BLaER1 treated with 17β-estradiol and CSF1 and Interleukin-3, amounts not matched to agents 10 nM and 100 nM (cell line): ENCODE results near the gene OOSP1.

Source experiments
- H3K27ac ChIP-seq, 11 experiments: shearing (Covaris generic); formaldehyde crosslinking; 2 replicates each; pipeline ENCODE4 v1.8.1; 2022
- H3K27me3 ChIP-seq, 11 experiments: shearing (Covaris generic); formaldehyde crosslinking; 2 replicates each; pipeline ENCODE4 v1.8.1; 2022
- H3K36me3 ChIP-seq, 11 experiments: shearing (Covaris generic); formaldehyde crosslinking; 2 replicates each; pipeline ENCODE4 v1.8.1; 2022
- H3K4me1 ChIP-seq, 10 experiments: shearing (Covaris generic); formaldehyde crosslinking; 2 replicates each; pipeline ENCODE4 v1.8.1; 2022
- H3K4me2 ChIP-seq, 11 experiments: shearing (Covaris generic); formaldehyde crosslinking; 2 replicates each; pipeline ENCODE4 v1.8.1; 2022
- H3K4me3 ChIP-seq, 10 experiments: shearing (Covaris generic); formaldehyde crosslinking; 2 replicates each; pipeline ENCODE4 v1.8.1; 2022
- H3K9ac ChIP-seq, 11 experiments: shearing (Covaris generic); formaldehyde crosslinking; 2 replicates each; pipeline ENCODE4 v1.8.1; 2022
- H3K9me3 ChIP-seq, 11 experiments: shearing (Covaris generic); formaldehyde crosslinking; replicated peaks in 1 of 11; 2 replicates each; pipeline ENCODE4 v1.8.1; 2022
- H4K20me1 ChIP-seq, 11 experiments: shearing (Covaris generic); formaldehyde crosslinking; 2 replicates each; pipeline ENCODE4 v1.8.1; 2022
- Cebpa-rat ChIP-seq, 11 experiments: shearing (Covaris generic); IDR thresholded peaks; 2 replicates each; pipeline ENCODE4 v1.8.1; 2022

The OOSP1 gene

GRCh38 chr11:59918480-59918879 is 19.8 kb upstream of the OOSP1 start:
- TF ChIP-seq Cebpa-rat (IDR thresholded peaks at IDR 0.05), result no peak
- no peak overlapping the region for H3K9ac ChIP-seq
- H3K9me3 ChIP-seq, result peaks cover 32 to 50% (median 42%) of the 10 kb centered on the region in 11 experiments
- no peak overlapping the region for H3K4me2 ChIP-seq
- H3K4me1 ChIP-seq, result no peaks in the 10 kb centered on the region
- H3K27ac ChIP-seq, result no peak overlapping the region
- peaks cover 0 to 3% (median 0%) of the 10 kb centered on the region in 11 experiments; a peak in 3 of 22 replicates for H3K36me3 ChIP-seq
- H3K4me3 ChIP-seq, result no peak overlapping the region
- no peaks in the 10 kb centered on the region for H4K20me1 ChIP-seq
- no peaks in the 10 kb centered on the region for H3K27me3 ChIP-seq

- Histone ChIP-seq H3K9me3 (peaks cover 38 to 56% (median 48%) of the 10 kb centered on the region in 11 experiments), H3K4me3 (no peak overlapping the region), H3K27me3 (no peaks in the 10 kb centered on the region), H3K9ac (no peak overlapping the region), H4K20me1 (no peaks in the 10 kb centered on the region), H3K4me1 (no peaks in the 10 kb centered on the region), H3K36me3 (peaks cover 0 to 3% (median 0%) of the 10 kb centered on the region in 11 experiments; a peak in 3 of 22 replicates), H3K4me2 (no peak overlapping the region), H3K27ac (no peak overlapping the region)
- TF ChIP-seq Cebpa-rat (IDR thresholded peaks at IDR 0.05), result no peak
Measured at GRCh38 chr11:59918987-59919589, 19.1 kb upstream of the OOSP1 start.

GRCh38 chr11:59923813-59924212 is 14.4 kb upstream of the OOSP1 start:
- H3K27ac ChIP-seq, result no peak overlapping the region
- no peaks in the 10 kb centered on the region for H4K20me1 ChIP-seq
- H3K4me3 ChIP-seq, result no peak overlapping the region
- peaks cover 0 to 3% (median 0%) of the 10 kb centered on the region in 11 experiments; a peak in 3 of 22 replicates for H3K36me3 ChIP-seq
- no peak overlapping the region for H3K4me2 ChIP-seq
- TF ChIP-seq Cebpa-rat (IDR thresholded peaks at IDR 0.05), result no peak
- H3K9me3 ChIP-seq, result peaks cover 58 to 79% (median 72%) of the 10 kb centered on the region in 11 experiments
- no peaks in the 10 kb centered on the region for H3K4me1 ChIP-seq
- no peak overlapping the region for H3K9ac ChIP-seq
- no peaks in the 10 kb centered on the region for H3K27me3 ChIP-seq

- Histone ChIP-seq H4K20me1 (no peaks in the 10 kb centered on the region), H3K4me1 (no peaks in the 10 kb centered on the region), H3K9me3 (peaks cover 41 to 60% (median 55%) of the 10 kb centered on the region in 11 experiments), H3K27ac (no peak overlapping the region), H3K27me3 (no peaks in the 10 kb centered on the region), H3K9ac (no peak overlapping the region), H3K4me2 (no peak overlapping the region), H3K36me3 (peaks cover 0 to 6% (median 0%) of the 10 kb centered on the region in 11 experiments; a peak in 2 of 22 replicates), H3K4me3 (peak overlapping the region in 1 of 10 experiments; percentile 10; a peak in 1 of 20 replicates)
- TF ChIP-seq Cebpa-rat (IDR thresholded peaks at IDR 0.05), result no peak
Measured at GRCh38 chr11:59931688-59932087, 6.5 kb upstream of the OOSP1 start.

GRCh38 chr11:59938718-59939117 is 486 bp downstream of the OOSP1 start:
- Histone ChIP-seq H3K36me3 (no peaks in the 10 kb centered on the region), H3K4me2 (no peak overlapping the region; a peak in 1 of 22 replicates), H3K9ac (no peak overlapping the region), H3K4me1 (0 out of 20 replicates have a peak, but pooled peaks cover 0 to 6% (median 0%) of the 10 kb centered on the region in 10 experiments), H3K9me3 (no peaks in the 10 kb centered on the region; a peak in 1 of 22 replicates), H3K4me3 (no peak overlapping the region), H3K27ac (no peak overlapping the region), H3K27me3 (no peaks in the 10 kb centered on the region), H4K20me1 (no peaks in the 10 kb centered on the region)
- no peak for TF ChIP-seq Cebpa-rat (IDR thresholded peaks at IDR 0.05)

- H3K9me3 ChIP-seq, result peaks cover 0 to 5% (median 0%) of the 10 kb centered on the region in 11 experiments; a peak in 3 of 22 replicates
- no peak overlapping the region for H3K27ac ChIP-seq
- H3K4me2 ChIP-seq, result no peak overlapping the region
- H3K27me3 ChIP-seq, result no peaks in the 10 kb centered on the region
- H3K36me3 ChIP-seq, result no peaks in the 10 kb centered on the region
- H3K4me1 ChIP-seq, result peaks cover under 1 to 6% (median 6%) of the 10 kb centered on the region in 10 experiments; a peak in 8 of 20 replicates
- no peak for TF ChIP-seq Cebpa-rat (IDR thresholded peaks at IDR 0.05)
- H4K20me1 ChIP-seq, result no peaks in the 10 kb centered on the region
- no peak overlapping the region for H3K4me3 ChIP-seq
- no peak overlapping the region for H3K9ac ChIP-seq
Measured at GRCh38 chr11:59939482-59939881, 1.2 kb downstream of the OOSP1 start.

- Histone ChIP-seq H3K36me3 (no peaks in the 10 kb centered on the region), H3K9ac (no peak overlapping the region)
Measured at GRCh38 chr11:59941091-59941490, 2.9 kb downstream of the OOSP1 start.

GRCh38 chr11:59943997-59944714 is 5.9 kb downstream of the OOSP1 start:
- Histone ChIP-seq H3K4me2 (peak overlapping the region in 5 of 11 experiments; percentile 8 to 54 (median 33); a peak in 8 of 22 replicates), H3K9me3 (peaks cover 0 to 15% (median 9%) of the 10 kb centered on the region in 11 experiments; a peak in 11 of 22 replicates), H4K20me1 (no peaks in the 10 kb centered on the region), H3K4me3 (no peak overlapping the region), H3K9ac (no peak overlapping the region), H3K27ac (no peak overlapping the region), H3K27me3 (no peaks in the 10 kb centered on the region), H3K36me3 (no peaks in the 10 kb centered on the region), H3K4me1 (peaks cover 0 to 22% (median 16%) of the 10 kb centered on the region in 10 experiments; a peak in 13 of 20 replicates)
- no peak for TF ChIP-seq Cebpa-rat (IDR thresholded peaks at IDR 0.05)

More at GRCh38 chr11:59941091-59941490, 2.9 kb downstream of the OOSP1 start:
- no peaks in the 10 kb centered on the region for H4K20me1 ChIP-seq
- peaks cover 0 to 10% (median 7%) of the 10 kb centered on the region in 11 experiments; a peak in 12 of 22 replicates for H3K9me3 ChIP-seq
- no peaks in the 10 kb centered on the region for H3K27me3 ChIP-seq
- no peak overlapping the region for H3K4me3 ChIP-seq
- TF ChIP-seq Cebpa-rat (IDR thresholded peaks at IDR 0.05), result no peak
- H3K4me1 ChIP-seq, result peaks cover 4 to 22% (median 16%) of the 10 kb centered on the region in 10 experiments; a peak in 13 of 20 replicates
- H3K27ac ChIP-seq, result no peak overlapping the region
- H3K4me2 ChIP-seq, result no peak overlapping the region

GRCh38 chr11:59944720-59945119 is 6.5 kb downstream of the OOSP1 start:
- Histone ChIP-seq H3K36me3 (no peaks in the 10 kb centered on the region), H3K27me3 (no peaks in the 10 kb centered on the region), H3K4me1 (peaks cover 0 to 22% (median 16%) of the 10 kb centered on the region in 10 experiments; a peak in 13 of 20 replicates), H3K9ac (no peak overlapping the region), H3K9me3 (peaks cover 0 to 15% (median 9%) of the 10 kb centered on the region in 11 experiments; a peak in 11 of 22 replicates), H3K4me3 (no peak overlapping the region), H3K4me2 (peak overlapping the region in 9 of 11 experiments; percentile 1 to 54 (median 32); a peak in 15 of 22 replicates), H3K27ac (no peak overlapping the region), H4K20me1 (no peaks in the 10 kb centered on the region)
- no peak for TF ChIP-seq Cebpa-rat (IDR thresholded peaks at IDR 0.05)
